Superior temporal gyrus (tissue), 1 donor: ENCODE data around the gene PLXNA4.
A peak's percentile ranks its signal among the peaks of the same experiment; 100 is the strongest.
"Not testable (repeated sequence)": the region's sequence is repeated elsewhere in the genome, so short reads cannot be mapped to it uniquely, and the experiment has no call there.

ENCODE experiments used
- DNase-seq: peaks from one replicate; pipeline ENCODE4 v3.0.0-alpha.2; 2016; ENCODE audit errors: extremely low spot score

The PLXNA4 gene

GRCh38 chr7:132177708-132178401, 398.4 kb downstream of the PLXNA4 start:
- DNase-seq = no peak

- DNase-seq = no peak
Measured at GRCh38 chr7:132176719-132177118, 399.6 kb downstream of the PLXNA4 start.

- no peak for DNase-seq
Measured at GRCh38 chr7:132171130-132171576, 405.1 kb downstream of the PLXNA4 start.

- no peak for DNase-seq
Measured at GRCh38 chr7:132169730-132170129, 406.5 kb downstream of the PLXNA4 start.

- DNase-seq = no peak
Measured at GRCh38 chr7:132168239-132168638, 408.0 kb downstream of the PLXNA4 start.

GRCh38 chr7:132165695-132166094, 410.6 kb downstream of the PLXNA4 start:
- not testable (repeated sequence) for DNase-seq

- DNase-seq = no peak
Measured at GRCh38 chr7:132164558-132165125, 411.6 kb downstream of the PLXNA4 start.

GRCh38 chr7:132162556-132163144, 413.6 kb downstream of the PLXNA4 start:
- DNase-seq = no peak

GRCh38 chr7:132161976-132162375, 414.3 kb downstream of the PLXNA4 start:
- no peak for DNase-seq

GRCh38 chr7:132161533-132161915, 414.7 kb downstream of the PLXNA4 start:
- DNase-seq = no peak

- no peak for DNase-seq
Measured at GRCh38 chr7:132160611-132161532, 415.4 kb downstream of the PLXNA4 start.

GRCh38 chr7:132158841-132159240, 417.4 kb downstream of the PLXNA4 start:
- DNase-seq = no peak

- DNase-seq = no peak
Measured at GRCh38 chr7:132158166-132158565, 418.1 kb downstream of the PLXNA4 start.

- no peak for DNase-seq
Measured at GRCh38 chr7:132155715-132156114, 420.6 kb downstream of the PLXNA4 start.

GRCh38 chr7:132154695-132155471, 421.4 kb downstream of the PLXNA4 start:
- no peak for DNase-seq

- DNase-seq = no peak
Measured at GRCh38 chr7:132154248-132154647, 422.0 kb downstream of the PLXNA4 start.

GRCh38 chr7:132152131-132152889, 424.0 kb downstream of the PLXNA4 start:
- peak; percentile 38 for DNase-seq

GRCh38 chr7:132150711-132151110, 425.6 kb downstream of the PLXNA4 start:
- no peak for DNase-seq

GRCh38 chr7:132149436-132150304, 426.6 kb downstream of the PLXNA4 start:
- DNase-seq = no peak

GRCh38 chr7:132148876-132149275, 427.4 kb downstream of the PLXNA4 start:
- DNase-seq = no peak
